Measurements from ENCODE around the gene ADRA2B.

Gene ADRA2B

GRCh38 chr2:96110621-96111256, 5.6 kb downstream of the ADRA2B start:
- in situ Hi-C loops (cut with MboI; ENCODE audit: low pct_unique_long_range_greater_than_20kb, low sequenced_read_pairs), result loop anchor here (25.0 kb wide), 1 partner anchor 98 kb away; no protein-coding TSS in a partner anchor
- DNase-seq, result no peak

DNA sequence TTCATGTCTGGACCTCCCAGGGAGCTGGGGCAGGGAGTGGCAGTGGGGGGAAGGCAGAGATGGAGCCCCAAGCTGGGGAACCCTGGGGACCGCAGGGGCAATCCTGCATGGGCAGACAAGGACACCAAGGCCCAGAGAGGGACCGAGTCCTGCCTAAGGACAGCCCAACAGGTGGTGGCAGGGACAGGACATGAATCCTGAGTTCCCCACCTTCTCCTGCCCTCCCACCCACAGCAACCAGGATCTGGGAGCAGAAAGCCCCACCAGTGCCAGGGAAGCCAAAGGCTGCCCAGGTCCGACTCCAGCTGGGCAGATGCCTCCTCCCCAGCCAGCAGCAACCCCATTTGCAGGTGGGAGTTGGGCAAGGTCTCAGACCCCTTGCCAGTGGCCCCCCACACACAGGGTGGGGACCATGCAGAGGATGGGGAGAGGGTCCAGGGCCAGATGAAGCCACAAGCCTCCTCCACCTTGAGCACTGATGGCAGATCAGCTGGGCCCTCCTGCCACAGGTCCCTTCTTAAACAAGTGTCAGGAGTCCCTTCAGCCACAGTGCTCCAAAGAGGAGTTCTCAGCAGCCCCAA, 6.3 kb downstream of the ADRA2B start:
- in situ Hi-C loops (cut with MboI; ENCODE audit: low pct_unique_long_range_greater_than_20kb, low sequenced_read_pairs), result loop anchor here (25.0 kb wide), 1 partner anchor 98 kb away; no protein-coding TSS in a partner anchor

GRCh38 chr2:96109361-96109680, 7.0 kb downstream of the ADRA2B start:
- no peak for DNase-seq
- in situ Hi-C loops (cut with MboI; ENCODE audit: low pct_unique_long_range_greater_than_20kb, low sequenced_read_pairs), result loop anchor here (25.0 kb wide), 1 partner anchor 97 kb away; no protein-coding TSS in a partner anchor

More for the DNA sequence above, 6.3 kb downstream of the ADRA2B start:
- DNase-seq, result no peak

- DNase-seq, result no peak
- in situ Hi-C loops (cut with MboI; ENCODE audit: low pct_unique_long_range_greater_than_20kb, low sequenced_read_pairs), result loop anchor here (25.0 kb wide), 1 partner anchor 96 kb away; no protein-coding TSS in a partner anchor
Measured at GRCh38 chr2:96108541-96109360, 7.6 kb downstream of the ADRA2B start.

DNA sequence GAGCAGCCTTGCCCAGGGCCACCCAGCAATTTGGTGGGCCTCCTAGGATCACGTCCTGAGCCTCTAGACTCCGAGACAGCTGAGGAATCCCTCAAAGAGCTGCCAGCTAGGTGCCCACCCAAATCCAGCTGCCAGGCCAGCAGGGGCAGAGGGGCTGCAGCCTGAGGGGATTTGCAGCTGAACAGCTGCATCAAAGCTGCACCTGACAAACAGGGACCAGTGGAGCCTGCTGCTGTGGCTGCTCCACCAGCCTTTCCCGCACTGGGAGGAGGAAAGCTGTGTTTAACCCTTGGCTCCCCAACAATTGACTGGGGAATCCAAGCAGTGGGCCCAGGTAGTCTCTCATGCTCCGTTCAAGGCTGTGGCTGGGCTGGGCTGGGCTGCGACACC, 8.2 kb downstream of the ADRA2B start:
- DNase-seq, result no peak
- in situ Hi-C loops (cut with MboI; ENCODE audit: low pct_unique_long_range_greater_than_20kb, low sequenced_read_pairs), result loop anchor here (25.0 kb wide), 1 partner anchor 96 kb away; no protein-coding TSS in a partner anchor

DNA sequence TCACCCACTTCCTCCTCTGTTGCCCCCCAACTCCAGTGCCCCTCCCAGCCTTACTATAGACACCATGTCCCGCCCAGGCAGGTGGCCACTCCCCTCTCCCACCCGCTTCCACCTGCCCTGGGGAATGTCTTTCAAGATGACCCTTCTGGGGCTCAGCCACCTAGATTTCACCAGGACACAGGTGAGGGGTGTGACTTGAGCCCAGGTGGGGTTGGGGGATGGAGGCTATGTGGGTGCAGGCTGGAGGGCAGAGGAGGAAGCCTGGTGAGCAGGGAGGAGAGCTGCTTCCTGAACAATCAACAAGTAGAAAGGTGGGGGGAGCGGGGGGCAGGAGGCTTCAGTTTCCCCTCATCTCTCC, 8.7 kb downstream of the ADRA2B start:
- in situ Hi-C loops (cut with MboI; ENCODE audit: low pct_unique_long_range_greater_than_20kb, low sequenced_read_pairs), result loop anchor here (25.0 kb wide), 1 partner anchor 95 kb away; no protein-coding TSS in a partner anchor
- no peak for DNase-seq

DNA sequence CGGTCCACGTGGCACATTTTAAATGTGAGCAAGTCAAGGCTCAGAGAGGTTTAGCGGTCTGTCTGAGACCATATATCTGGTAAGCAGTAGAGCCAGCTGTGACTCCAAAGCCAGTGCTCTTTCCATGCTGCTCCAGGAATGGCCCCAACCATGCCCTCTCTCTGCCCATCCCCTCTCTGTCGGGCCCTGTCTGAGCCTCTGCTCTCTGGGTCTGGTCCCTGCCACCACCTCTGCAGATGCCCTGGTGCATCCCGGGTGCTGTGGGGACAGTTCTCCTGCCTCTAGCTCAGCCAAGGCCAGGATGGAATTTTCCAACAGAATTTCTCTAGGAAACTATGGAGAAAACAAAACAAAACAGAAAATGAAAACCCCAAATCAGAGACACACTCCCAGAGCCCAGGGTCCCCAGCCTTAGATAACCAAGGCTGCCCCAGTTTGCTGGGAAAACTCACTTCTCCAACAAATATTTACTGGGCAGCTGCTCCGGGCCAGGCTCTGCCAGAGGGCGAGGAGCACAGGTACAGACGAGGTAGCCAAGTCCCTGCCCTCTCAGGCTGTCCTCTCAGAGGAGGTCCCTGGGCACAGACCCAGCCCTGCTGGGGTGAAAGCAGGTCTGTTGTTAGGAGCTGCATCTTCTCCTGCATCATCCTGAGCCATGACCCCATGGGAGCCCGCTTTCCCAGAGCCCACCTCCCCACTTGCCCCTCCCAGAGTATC, 9.2 kb downstream of the ADRA2B start:
- in situ Hi-C loops (cut with MboI; ENCODE audit: low pct_unique_long_range_greater_than_20kb, low sequenced_read_pairs), result loop anchor here (25.0 kb wide), 1 partner anchor 95 kb away; no protein-coding TSS in a partner anchor
- no peak for DNase-seq

DNA sequence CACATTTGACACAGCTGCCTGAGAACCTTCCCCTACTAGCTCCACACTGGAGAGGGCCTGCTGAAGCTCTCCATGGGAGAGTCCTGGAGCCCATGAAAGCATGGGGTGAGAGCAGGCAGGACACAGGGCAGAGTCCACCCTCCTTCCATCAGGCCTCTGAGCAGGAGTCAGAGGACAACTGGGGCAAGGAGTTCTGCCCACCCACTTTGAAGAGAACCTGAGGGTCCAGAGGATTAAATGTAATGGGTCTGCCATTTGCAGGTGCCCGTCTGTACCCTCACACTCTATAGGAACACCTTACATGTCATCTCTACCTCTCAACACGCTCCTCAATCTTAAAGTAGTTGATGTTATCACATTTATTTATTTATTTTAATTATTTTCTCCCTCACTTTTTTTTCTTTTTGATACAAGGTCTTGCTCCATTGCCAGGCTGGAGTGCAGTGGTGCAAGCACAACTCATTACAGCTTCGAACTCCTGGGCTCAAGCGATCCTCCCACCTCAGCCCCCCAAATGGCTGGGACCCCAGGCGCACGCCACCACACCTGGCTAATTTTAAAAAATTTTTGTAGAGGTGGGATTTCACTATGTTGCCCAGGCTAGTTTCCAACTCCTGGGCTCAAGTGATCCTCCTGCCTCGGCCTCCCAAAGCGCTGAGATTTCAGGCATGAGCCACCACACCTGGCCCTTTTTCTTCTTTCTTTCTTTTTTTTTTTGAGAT, 10.2 kb downstream of the ADRA2B start:
- no peak for DNase-seq
- in situ Hi-C loops (cut with MboI; ENCODE audit: low pct_unique_long_range_greater_than_20kb, low sequenced_read_pairs), result loop anchor here (25.0 kb wide), 1 partner anchor 94 kb away; no protein-coding TSS in a partner anchor

- in situ Hi-C loops (cut with MboI; ENCODE audit: low pct_unique_long_range_greater_than_20kb, low sequenced_read_pairs), result loop anchor here (25.0 kb wide), 1 partner anchor 93 kb away; no protein-coding TSS in a partner anchor
Measured at GRCh38 chr2:96105152-96105915, 11.0 kb downstream of the ADRA2B start.

GRCh38 chr2:96104487-96104861, 11.9 kb downstream of the ADRA2B start:
- in situ Hi-C loops (cut with MboI; ENCODE audit: low pct_unique_long_range_greater_than_20kb, low sequenced_read_pairs), result loop anchor here (25.0 kb wide), 1 partner anchor 92 kb away; no protein-coding TSS in a partner anchor

More at GRCh38 chr2:96105152-96105915, 11.0 kb downstream of the ADRA2B start:
- no peak for DNase-seq

GRCh38 chr2:96103761-96104486, 12.4 kb downstream of the ADRA2B start:
- in situ Hi-C loops (cut with MboI; ENCODE audit: low pct_unique_long_range_greater_than_20kb, low sequenced_read_pairs), result loop anchor here (25.0 kb wide), 1 partner anchor 92 kb away; no protein-coding TSS in a partner anchor
- DNase-seq, result peak; percentile 23

More at GRCh38 chr2:96104487-96104861, 11.9 kb downstream of the ADRA2B start:
- no peak for DNase-seq

DNA sequence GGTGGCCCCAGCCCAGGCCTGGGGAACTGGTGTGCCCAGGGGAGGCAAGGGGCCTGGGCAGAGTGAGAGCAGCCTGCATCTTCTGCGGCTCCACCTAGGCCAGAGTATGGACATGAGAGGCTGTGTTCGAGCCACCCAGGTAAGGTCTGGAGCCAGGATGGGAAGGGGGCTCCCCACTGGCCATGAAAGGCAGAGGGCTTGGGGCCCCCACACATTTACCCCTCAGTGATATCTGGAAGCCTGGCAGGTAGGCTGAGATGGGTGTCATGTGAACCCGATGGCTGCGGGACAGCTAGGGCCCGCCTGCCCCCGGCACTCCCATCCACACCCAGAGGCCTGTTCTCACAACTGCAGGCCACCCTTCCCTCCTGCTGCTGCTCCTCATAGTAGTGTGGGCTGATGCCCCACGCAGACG, 13.2 kb downstream of the ADRA2B start:
- no peak for DNase-seq
- in situ Hi-C loops (cut with MboI; ENCODE audit: low pct_unique_long_range_greater_than_20kb, low sequenced_read_pairs), result loop anchor here (25.0 kb wide), 1 partner anchor 91 kb away; no protein-coding TSS in a partner anchor

- in situ Hi-C loops (cut with MboI; ENCODE audit: low pct_unique_long_range_greater_than_20kb, low sequenced_read_pairs), result loop anchor here (25.0 kb wide), 1 partner anchor 90 kb away; no protein-coding TSS in a partner anchor
- no peak for DNase-seq
Measured at GRCh38 chr2:96102596-96103186, 13.7 kb downstream of the ADRA2B start.

DNA sequence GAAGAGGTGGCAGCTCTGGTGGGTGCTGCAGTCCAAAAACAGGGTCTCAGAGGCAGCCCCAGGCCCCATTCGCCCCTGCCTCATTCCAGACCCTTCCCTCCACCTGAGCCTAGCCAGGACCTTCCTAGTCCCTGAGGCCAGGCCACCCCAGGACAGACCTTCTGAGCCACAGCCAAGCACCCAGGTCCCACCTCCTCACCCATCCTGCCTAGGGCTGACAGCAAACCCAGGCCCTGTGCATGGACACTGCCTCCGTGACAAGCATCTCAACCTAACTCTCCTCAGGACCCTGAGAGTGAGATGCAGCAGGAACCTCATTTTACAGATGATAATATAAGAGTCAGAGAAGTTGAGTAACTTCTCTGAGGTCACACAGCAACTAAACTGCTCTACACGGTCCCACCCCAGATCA, 15.5 kb downstream of the ADRA2B start:
- no peak for DNase-seq
- in situ Hi-C loops (cut with MboI; ENCODE audit: low pct_unique_long_range_greater_than_20kb, low sequenced_read_pairs), result loop anchor here (25.0 kb wide), 1 partner anchor 89 kb away; no protein-coding TSS in a partner anchor

DNA sequence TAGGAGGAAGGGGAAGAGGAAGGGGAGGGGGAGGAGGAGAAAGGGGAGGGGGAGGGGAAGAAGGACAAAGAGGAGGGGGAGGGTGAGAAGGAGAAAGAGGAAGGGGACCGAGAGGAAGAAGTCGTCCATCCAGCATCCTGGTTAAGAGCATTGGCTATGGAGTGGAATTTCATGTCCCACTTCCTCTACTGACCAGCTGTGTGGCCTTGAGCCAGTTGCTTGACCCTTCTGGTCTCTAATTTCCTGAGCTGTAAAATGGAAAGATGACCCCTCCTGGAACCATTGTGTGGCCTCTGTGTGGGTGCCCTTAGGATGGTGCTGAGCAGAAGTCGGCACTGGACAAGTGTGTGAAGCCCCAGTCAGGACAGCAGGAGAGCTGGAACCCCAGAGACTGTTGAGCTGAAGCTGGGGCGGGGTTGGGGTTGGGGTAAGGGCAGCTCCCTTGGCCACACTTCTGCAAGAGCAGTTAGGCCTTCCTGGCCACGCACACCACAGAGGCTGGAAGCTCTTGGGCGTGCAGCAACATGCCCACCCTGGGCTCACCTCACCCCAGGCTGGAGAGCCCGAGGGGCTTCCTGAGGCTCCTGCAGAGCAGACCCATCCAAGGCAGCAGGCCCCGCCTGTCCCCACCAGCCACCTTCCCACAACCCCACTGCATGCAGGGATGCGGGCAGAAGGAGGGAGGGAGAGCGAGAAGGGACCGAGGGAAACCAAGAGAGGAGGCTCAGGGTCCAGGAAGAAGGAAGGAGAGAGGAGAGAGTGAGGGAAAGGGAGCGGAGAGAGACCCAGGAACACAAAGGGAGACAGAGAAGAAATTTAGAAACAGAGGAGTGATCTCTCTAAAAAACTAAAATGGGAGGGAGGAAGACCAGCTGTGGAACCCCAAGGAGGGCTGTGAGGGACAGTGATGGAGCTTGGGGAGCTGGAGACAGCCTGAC, 16.2 kb downstream of the ADRA2B start:
- in situ Hi-C loops (cut with MboI; ENCODE audit: low pct_unique_long_range_greater_than_20kb, low sequenced_read_pairs), result loop anchor here (25.0 kb wide), 1 partner anchor 88 kb away; no protein-coding TSS in a partner anchor
- DNase-seq, result peak; percentile 35
